ENCODE results near the gene XPO4.
"Not testable (repeated sequence)": the region's sequence is repeated elsewhere in the genome, so short reads cannot be mapped to it uniquely, and the experiment has no call there.

GRCh38 chr13:20861666-20862065 lies 40.9 kb downstream of the XPO4 start:
- TF ChIP-seq POLR2A, CTCF (IDR thresholded peaks at IDR 0.05): not testable (repeated sequence)
